ENCODE measurements around the gene RPL27A.

Gene RPL27A

GRCh38 chr11:8693555-8693954 is 11.0 kb downstream of the RPL27A start:
- H3K27ac ChIP-seq, result no peak overlapping the region
- H3K27me3 ChIP-seq, result no peaks in the 10 kb centered on the region
- H3K36me3 ChIP-seq, result no peaks in the 10 kb centered on the region
- TF ChIP-seq CTCF (IDR thresholded peaks at IDR 0.05), result no peak
- peaks cover 8 to 13% of the 10 kb centered on the region in 2 experiments for H3K4me1 ChIP-seq (ENCODE audit: control insufficient read depth in 1 of 2, insufficient read depth in 1 of 2, low read depth in 1 of 2, low read length in 1 of 2)
- no peak overlapping the region for H3K4me3 ChIP-seq (ENCODE audit: low read depth in 1 of 2, low read length in 1 of 2)
- no peaks in the 10 kb centered on the region for H3K9me3 ChIP-seq

DNA sequence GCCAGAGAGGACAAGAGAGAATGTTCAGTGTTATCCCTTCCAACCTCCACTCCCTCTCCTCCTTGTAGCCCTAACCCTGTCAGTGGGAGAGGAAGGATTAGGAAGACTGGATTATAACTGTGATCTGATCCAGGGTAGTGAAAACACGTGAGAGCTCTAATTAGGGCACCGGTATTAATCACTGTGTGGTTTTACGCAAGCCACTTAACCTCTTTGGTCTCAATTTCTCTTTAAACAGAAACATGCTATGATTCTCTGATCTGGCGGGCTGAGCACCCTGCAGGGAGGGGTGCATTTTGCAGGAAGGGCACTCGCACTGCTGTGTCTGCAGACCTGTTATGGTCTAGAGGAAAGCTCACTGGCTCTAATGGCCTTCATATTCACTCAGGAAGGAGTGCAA is 11.5 kb downstream of the RPL27A start:
- no peaks in the 10 kb centered on the region for H3K27me3 ChIP-seq
- H3K4me1 ChIP-seq (ENCODE audit: control insufficient read depth in 1 of 2, insufficient read depth in 1 of 2, low read depth in 1 of 2, low read length in 1 of 2), result peaks cover 8 to 11% of the 10 kb centered on the region in 2 experiments
- no peak for TF ChIP-seq CTCF (IDR thresholded peaks at IDR 0.05)
- no peaks in the 10 kb centered on the region for H3K9me3 ChIP-seq
- H3K36me3 ChIP-seq, result no peaks in the 10 kb centered on the region
- H3K4me3 ChIP-seq (ENCODE audit: low read depth in 1 of 2, low read length in 1 of 2), result no peak overlapping the region
- H3K27ac ChIP-seq, result no peak overlapping the region

- H3K9me3 ChIP-seq, result no peaks in the 10 kb centered on the region
- no peak overlapping the region for H3K4me3 ChIP-seq (ENCODE audit: low read depth in 1 of 2, low read length in 1 of 2)
- TF ChIP-seq CTCF (IDR thresholded peaks at IDR 0.05), result no peak
- peaks cover 0 to 13% of the 10 kb centered on the region in 2 experiments for H3K4me1 ChIP-seq (ENCODE audit: control insufficient read depth in 1 of 2, insufficient read depth in 1 of 2, low read depth in 1 of 2, low read length in 1 of 2)
- no peak overlapping the region for H3K27ac ChIP-seq
- H3K36me3 ChIP-seq, result no peaks in the 10 kb centered on the region
- H3K27me3 ChIP-seq, result no peaks in the 10 kb centered on the region
Measured at GRCh38 chr11:8697054-8697453, 14.5 kb downstream of the RPL27A start.

GRCh38 chr11:8698379-8698851 is 15.8 kb downstream of the RPL27A start:
- no peak for TF ChIP-seq CTCF (IDR thresholded peaks at IDR 0.05)
- H3K27ac ChIP-seq, result no peak overlapping the region

DNA sequence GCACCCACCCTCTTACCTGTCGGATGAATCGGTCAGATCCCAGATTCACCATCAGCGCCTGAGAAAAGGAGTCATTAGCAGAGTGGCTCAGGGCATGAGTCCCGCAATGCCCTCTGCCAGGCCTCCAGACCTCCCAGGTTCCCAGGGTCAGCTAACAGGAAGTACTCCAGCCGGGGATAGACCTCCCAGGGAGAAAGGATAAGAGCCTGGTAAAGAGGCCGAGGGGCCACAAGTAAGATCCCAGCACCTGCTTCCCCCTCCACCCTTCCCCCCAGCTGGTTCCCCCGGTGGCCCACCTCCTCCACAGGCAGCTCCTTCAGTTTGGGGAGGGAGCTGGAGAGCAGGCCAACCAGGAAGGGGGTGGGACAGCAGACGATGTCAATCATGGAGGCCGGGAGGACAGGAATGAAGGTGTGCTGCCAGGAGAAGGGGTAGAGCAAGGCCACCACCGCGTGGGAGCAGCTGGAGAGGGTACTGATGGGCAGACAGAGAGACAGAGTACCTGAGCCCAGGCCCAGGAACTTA is 16.4 kb downstream of the RPL27A start:
- Histone ChIP-seq H3K36me3 (no peaks in the 10 kb centered on the region), H3K27ac (no peak overlapping the region)
- no peak for TF ChIP-seq CTCF (IDR thresholded peaks at IDR 0.05)

More at GRCh38 chr11:8698379-8698851, 15.8 kb downstream of the RPL27A start:
- Histone ChIP-seq H3K36me3 (no peaks in the 10 kb centered on the region), H3K4me3 (ENCODE audit: low read depth in 1 of 2, low read length in 1 of 2) (no peak overlapping the region), H3K9me3 (no peaks in the 10 kb centered on the region), H3K4me1 (ENCODE audit: control insufficient read depth in 1 of 2, insufficient read depth in 1 of 2, low read depth in 1 of 2, low read length in 1 of 2) (peaks cover 0 to 13% of the 10 kb centered on the region in 2 experiments), H3K27me3 (no peaks in the 10 kb centered on the region)

More for the DNA sequence above, 16.4 kb downstream of the RPL27A start:
- Histone ChIP-seq H3K4me3 (ENCODE audit: low read depth in 1 of 2, low read length in 1 of 2) (no peak overlapping the region), H3K9me3 (no peaks in the 10 kb centered on the region), H3K4me1 (ENCODE audit: control insufficient read depth in 1 of 2, insufficient read depth in 1 of 2, low read depth in 1 of 2, low read length in 1 of 2) (peaks cover 2 to 14% of the 10 kb centered on the region in 2 experiments), H3K27me3 (no peaks in the 10 kb centered on the region)
